ENCODE measurements around the gene CFAP46.
A peak's percentile ranks its signal among the peaks of the same experiment; 100 is the strongest.

Gene CFAP46

GRCh38 chr10:132788831-132789219 is 153.5 kb downstream of the CFAP46 start:
- TF ChIP-seq, protein P1, sequence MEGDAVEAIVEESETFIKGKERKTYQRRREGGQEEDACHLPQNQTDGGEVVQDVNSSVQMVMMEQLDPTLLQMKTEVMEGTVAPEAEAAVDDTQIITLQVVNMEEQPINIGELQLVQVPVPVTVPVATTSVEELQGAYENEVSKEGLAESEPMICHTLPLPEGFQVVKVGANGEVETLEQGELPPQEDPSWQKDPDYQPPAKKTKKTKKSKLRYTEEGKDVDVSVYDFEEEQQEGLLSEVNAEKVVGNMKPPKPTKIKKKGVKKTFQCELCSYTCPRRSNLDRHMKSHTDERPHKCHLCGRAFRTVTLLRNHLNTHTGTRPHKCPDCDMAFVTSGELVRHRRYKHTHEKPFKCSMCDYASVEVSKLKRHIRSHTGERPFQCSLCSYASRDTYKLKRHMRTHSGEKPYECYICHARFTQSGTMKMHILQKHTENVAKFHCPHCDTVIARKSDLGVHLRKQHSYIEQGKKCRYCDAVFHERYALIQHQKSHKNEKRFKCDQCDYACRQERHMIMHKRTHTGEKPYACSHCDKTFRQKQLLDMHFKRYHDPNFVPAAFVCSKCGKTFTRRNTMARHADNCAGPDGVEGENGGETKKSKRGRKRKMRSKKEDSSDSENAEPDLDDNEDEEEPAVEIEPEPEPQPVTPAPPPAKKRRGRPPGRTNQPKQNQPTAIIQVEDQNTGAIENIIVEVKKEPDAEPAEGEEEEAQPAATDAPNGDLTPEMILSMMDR (IDR thresholded peaks at IDR 0.05): no peak

GRCh38 chr10:132788180-132788830 is 154.1 kb downstream of the CFAP46 start:
- TF ChIP-seq, protein P1 (IDR thresholded peaks at IDR 0.05): peak; percentile 42; the same call in 1 of the 2 replicates

- TF ChIP-seq, protein P1 (IDR thresholded peaks at IDR 0.05): no peak
Measured at GRCh38 chr10:132787495-132788179, 154.7 kb downstream of the CFAP46 start.

DNA sequence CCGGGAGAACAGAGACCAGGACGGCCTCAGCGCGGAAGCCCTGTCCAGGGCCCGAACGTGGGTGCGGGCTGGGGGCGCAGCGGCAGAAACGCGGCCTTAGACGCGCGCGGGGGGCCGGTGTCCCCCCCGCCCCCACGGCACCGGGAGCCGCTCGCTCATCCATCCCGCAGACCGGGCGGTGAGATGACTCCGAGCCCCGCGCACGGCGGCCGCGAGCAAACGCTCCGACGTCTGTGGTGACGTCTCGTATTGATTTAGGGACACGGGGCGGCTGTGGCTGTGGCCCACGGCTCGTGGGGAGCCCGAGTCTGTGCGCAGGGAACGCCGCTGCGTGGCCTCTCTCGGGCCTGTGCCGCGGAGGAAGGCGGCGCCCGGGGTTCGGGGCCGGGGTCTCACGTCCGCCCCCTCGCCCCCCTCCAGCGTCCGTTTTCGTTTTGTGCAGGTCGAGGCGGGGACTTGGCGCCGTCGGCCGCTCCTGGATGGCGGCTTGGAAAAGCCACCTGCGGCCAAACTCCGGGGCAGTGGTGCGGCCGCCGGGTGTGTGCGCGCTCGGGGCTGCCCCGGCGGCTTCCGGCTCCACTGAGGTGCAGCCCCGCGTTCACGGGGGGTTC is 155.4 kb downstream of the CFAP46 start:
- TF ChIP-seq, protein P1 (IDR thresholded peaks at IDR 0.05): no peak

- TF ChIP-seq, protein P1 (IDR thresholded peaks at IDR 0.05): no peak
Measured at GRCh38 chr10:132786476-132786883, 155.9 kb downstream of the CFAP46 start.

GRCh38 chr10:132785723-132786475 is 156.5 kb downstream of the CFAP46 start, which contains the start of gene NKX6-2:
TSS of gene NKX6-2 (minus strand) at chr10:132786147. CDS start at chr10:132785948, 199 bp downstream.
- TF ChIP-seq, protein P1 (IDR thresholded peaks at IDR 0.05): no peak

All from LNCAP (cell line).